Measurements from ENCODE around the gene LSG1. TPM values are rescaled to one million over a fixed set of nuclear protein-coding genes. Genes with fewer than 3 reads are reported as not detected.

Gene LSG1
- total RNA-seq, 1 experiment from 2014 or later, result 81.3 TPM

DNA sequence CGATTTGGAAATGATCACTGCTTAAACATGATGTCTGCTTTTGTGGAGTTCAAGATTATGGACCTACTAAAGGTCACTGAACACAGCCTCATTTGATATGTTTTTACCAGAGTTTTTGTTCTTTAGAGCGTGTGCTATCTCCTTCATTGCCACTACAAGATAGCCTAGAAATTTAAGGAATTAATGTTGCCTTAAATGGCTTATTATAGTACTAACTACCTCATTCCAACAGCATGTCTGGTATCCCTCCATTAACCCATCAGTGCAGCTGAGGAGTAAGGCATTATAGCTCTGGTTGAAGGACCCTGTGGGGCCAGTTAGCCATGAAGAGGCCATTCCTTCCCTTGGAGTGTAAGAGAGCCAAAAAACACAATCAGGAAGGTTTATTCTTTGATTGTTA is 11.4 kb upstream of the LSG1 start:
- Histone ChIP-seq H3K9me3 (ENCODE audit: low read depth, low read length, poor library complexity, severe bottlenecking) (no peaks in the 10 kb centered on the region), H3K27ac (ENCODE audit: low read depth, low read length, poor library complexity, severe bottlenecking) (no peak overlapping the region), H3K4me1 (ENCODE audit: insufficient read depth, low read length, poor library complexity, severe bottlenecking) (peaks cover 11% of the 10 kb centered on the region), H3K4me3 (ENCODE audit: low read depth, low read length, poor library complexity, severe bottlenecking) (no peak overlapping the region), H3K27me3 (replicated peaks; ENCODE audit: insufficient read depth, low read depth, low read length, poor library complexity) (no peaks in the 10 kb centered on the region), H3K36me3 (ENCODE audit: insufficient read depth, low read length, poor library complexity, severe bottlenecking) (no peaks in the 10 kb centered on the region)
- no TSS peak for BruUV-seq (replicated peaks)
- ChIA-PET CTCF (interaction anchor here (1.4 kb wide), 1 partner anchor 587 kb away, joined by 18 read pairs; the partner anchor contains the start of gene XXYLT1), POLR2A (ENCODE audit: low non-redundant PET) (interaction anchor here (0.5 kb wide), 1 partner anchor 436 kb away, joined by 4 read pairs; no protein-coding TSS in a partner anchor)
- intact Hi-C loops (cut with micrococcal nuclease; ENCODE audit: unreplicated experiment), result loop anchor here (2.0 to 10.0 kb wide), 3 partner anchors 577 to 839 kb away; partner anchors contain the start of gene ACAP2
- TF ChIP-seq EZH2 (IDR thresholded peaks at IDR 0.05; ENCODE audit: borderline replicate concordance, low read depth, low read length, poor library complexity, severe bottlenecking), result no peak
- TF ChIP-seq, protein P1, sequence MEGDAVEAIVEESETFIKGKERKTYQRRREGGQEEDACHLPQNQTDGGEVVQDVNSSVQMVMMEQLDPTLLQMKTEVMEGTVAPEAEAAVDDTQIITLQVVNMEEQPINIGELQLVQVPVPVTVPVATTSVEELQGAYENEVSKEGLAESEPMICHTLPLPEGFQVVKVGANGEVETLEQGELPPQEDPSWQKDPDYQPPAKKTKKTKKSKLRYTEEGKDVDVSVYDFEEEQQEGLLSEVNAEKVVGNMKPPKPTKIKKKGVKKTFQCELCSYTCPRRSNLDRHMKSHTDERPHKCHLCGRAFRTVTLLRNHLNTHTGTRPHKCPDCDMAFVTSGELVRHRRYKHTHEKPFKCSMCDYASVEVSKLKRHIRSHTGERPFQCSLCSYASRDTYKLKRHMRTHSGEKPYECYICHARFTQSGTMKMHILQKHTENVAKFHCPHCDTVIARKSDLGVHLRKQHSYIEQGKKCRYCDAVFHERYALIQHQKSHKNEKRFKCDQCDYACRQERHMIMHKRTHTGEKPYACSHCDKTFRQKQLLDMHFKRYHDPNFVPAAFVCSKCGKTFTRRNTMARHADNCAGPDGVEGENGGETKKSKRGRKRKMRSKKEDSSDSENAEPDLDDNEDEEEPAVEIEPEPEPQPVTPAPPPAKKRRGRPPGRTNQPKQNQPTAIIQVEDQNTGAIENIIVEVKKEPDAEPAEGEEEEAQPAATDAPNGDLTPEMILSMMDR (conservative IDR thresholded peaks at IDR 0.05; ENCODE audit: low read depth, low read length), result no peak
- DNase-seq (ENCODE audit: low spot score), result no peak

DNA sequence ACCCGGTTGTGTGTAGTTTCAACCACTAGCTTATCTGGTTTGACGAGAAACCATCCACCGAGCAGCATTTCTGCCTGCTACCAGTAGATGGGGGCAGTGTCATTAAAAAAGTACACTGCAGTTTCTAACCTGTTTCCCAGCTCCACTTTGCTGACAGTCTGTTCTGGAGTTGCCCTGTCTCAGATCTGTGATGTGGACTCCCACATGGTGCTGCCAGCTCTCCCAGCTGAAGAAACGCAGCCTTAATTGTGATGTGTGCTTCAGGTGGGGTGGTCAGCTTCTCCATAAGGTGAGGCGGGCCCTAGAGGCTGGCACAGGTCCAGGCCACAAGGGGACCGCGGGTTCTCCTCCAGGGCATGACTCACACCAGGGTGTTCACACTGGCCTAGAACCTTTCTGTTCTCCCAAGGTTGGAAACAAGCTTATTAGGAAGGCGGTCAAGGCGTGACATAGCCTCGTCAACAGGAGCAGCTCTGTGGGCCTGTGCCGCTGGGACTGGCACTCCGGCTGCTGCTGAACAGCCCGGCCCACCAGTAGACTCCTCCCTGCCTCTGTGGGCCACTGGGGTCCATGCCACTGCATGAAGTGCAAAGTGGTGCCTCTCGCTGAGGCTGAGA is 10.8 kb upstream of the LSG1 start:
- no peaks in the 10 kb centered on the region for H3K36me3 ChIP-seq (ENCODE audit: insufficient read depth, low read length, poor library complexity, severe bottlenecking)
- no peaks in the 10 kb centered on the region for H3K27me3 ChIP-seq (replicated peaks; ENCODE audit: insufficient read depth, low read depth, low read length, poor library complexity)
- no peaks in the 10 kb centered on the region for H3K9me3 ChIP-seq (ENCODE audit: low read depth, low read length, poor library complexity, severe bottlenecking)
- ChIA-PET POLR2A (ENCODE audit: low non-redundant PET) (interaction anchor here (0.5 to 0.6 kb wide), 4 partner anchors 436 to 737 kb away, joined by 3 to 9 read pairs (median 4); no protein-coding TSS in a partner anchor), CTCF (interaction anchor here (0.6 to 1.7 kb wide), 13 partner anchors 11 to 860 kb away, joined by 3 to 18 read pairs (median 3); partner anchors contain the start of genes LSG1 and XXYLT1)
- TF ChIP-seq, protein P1 (conservative IDR thresholded peaks at IDR 0.05; ENCODE audit: low read depth, low read length), result peak; percentile 92
- TF ChIP-seq EZH2 (IDR thresholded peaks at IDR 0.05; ENCODE audit: borderline replicate concordance, low read depth, low read length, poor library complexity, severe bottlenecking), result no peak
- H3K4me1 ChIP-seq (ENCODE audit: insufficient read depth, low read length, poor library complexity, severe bottlenecking), result peaks cover 6% of the 10 kb centered on the region
- H3K4me3 ChIP-seq (ENCODE audit: low read depth, low read length, poor library complexity, severe bottlenecking), result no peak overlapping the region
- DNase-seq (ENCODE audit: low spot score), result peak; percentile 90
- BruUV-seq (replicated peaks), result no TSS peak
- no peak overlapping the region for H3K27ac ChIP-seq (ENCODE audit: low read depth, low read length, poor library complexity, severe bottlenecking)
- intact Hi-C loops (cut with micrococcal nuclease; ENCODE audit: unreplicated experiment), result loop anchor here (1.0 to 10.0 kb wide), 4 partner anchors 423 to 840 kb away; partner anchors contain the start of gene ACAP2

DNA sequence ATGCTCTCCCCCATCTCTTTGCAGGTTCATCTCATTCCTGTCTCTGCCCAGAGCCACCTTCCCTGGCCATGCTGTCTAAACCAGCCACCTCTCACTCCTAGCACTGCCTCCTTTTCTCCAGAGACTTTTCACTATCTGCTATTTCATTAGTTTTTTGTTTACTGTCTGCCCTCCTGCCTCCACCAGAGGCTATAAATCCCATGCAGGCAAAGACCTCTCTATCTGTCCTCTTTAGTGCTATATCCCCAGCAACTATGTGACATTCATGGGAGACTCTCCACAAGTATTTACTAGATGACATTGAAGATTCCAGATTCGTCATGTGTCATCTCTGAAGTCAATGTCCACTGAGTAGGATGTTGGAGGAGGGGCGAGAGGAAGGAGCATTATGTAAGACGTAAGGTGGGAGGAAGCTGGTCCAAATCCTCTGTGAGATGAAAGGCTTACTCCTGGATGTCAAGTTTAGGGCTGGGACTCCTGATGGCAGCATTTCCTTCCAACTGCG is 10.2 kb upstream of the LSG1 start:
- H3K9me3 ChIP-seq (ENCODE audit: low read depth, low read length, poor library complexity, severe bottlenecking), result no peaks in the 10 kb centered on the region
- no peak for DNase-seq (ENCODE audit: low spot score)
- no TSS peak for BruUV-seq (replicated peaks)
- intact Hi-C loops (cut with micrococcal nuclease; ENCODE audit: unreplicated experiment), result loop anchor here (1.0 to 10.0 kb wide), 4 partner anchors 424 to 841 kb away; partner anchors contain the start of gene ACAP2
- no peaks in the 10 kb centered on the region for H3K36me3 ChIP-seq (ENCODE audit: insufficient read depth, low read length, poor library complexity, severe bottlenecking)
- H3K27me3 ChIP-seq (replicated peaks; ENCODE audit: insufficient read depth, low read depth, low read length, poor library complexity), result no peaks in the 10 kb centered on the region
- peaks cover 6% of the 10 kb centered on the region for H3K4me1 ChIP-seq (ENCODE audit: insufficient read depth, low read length, poor library complexity, severe bottlenecking)
- no peak overlapping the region for H3K27ac ChIP-seq (ENCODE audit: low read depth, low read length, poor library complexity, severe bottlenecking)
- TF ChIP-seq EZH2 (IDR thresholded peaks at IDR 0.05; ENCODE audit: borderline replicate concordance, low read depth, low read length, poor library complexity, severe bottlenecking), result no peak
- TF ChIP-seq, protein P1 (conservative IDR thresholded peaks at IDR 0.05; ENCODE audit: low read depth, low read length), result no peak
- CTCF ChIA-PET, result interaction anchor here (0.6 to 1.7 kb wide), 13 partner anchors 10 to 860 kb away, joined by 3 to 18 read pairs (median 3); partner anchors contain the start of genes LSG1 and XXYLT1
- POLR2A ChIA-PET (ENCODE audit: low non-redundant PET), result interaction anchor here (0.6 kb wide), 1 partner anchor 487 kb away, joined by 3 read pairs; no protein-coding TSS in a partner anchor
- H3K4me3 ChIP-seq (ENCODE audit: low read depth, low read length, poor library complexity, severe bottlenecking), result no peak overlapping the region
